ENCODE measurements around the gene MMP15.

DNA sequence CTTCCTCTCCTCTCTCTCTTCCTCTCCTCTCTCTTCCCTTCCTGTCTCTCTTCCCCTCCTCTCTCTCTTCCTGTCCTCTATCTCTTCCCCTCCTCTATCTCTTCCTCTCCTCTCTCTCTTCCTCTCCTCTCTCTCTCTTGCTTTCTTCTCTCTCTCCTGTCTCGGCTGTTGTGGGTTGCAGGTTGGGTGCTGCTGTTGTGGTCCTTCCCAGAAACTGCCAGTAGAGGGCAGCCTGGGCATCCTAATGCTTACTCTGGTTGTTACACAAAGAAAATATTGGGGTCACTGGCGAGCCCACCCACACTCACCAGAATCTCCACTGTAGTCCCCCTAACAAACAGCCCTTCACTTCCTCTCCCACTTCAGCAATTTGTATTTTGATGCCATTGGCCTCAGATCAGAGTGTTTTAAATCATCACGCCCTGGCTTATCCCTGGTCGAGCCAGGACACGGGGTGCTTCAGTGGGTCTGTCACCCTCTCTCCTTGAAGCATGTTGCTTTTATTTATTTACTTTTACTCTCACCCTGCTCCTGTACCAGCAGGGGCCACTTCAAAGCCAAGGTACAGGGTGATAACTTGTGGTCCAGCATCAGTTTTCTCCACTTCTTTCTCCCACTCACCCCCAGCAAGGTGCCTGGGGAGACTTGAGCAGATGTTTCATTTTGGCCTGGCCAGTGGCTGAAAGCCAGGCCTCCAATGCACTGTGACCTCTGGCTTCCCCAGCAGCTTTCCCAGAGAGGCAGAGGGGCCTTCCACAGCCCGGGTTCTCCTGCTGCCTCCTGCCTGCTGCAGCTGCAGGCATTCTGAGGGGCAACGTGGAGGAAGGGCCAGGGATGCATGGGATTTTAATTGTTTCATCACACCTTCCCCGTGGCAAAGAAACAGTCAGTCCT lies 4.7 kb upstream of the MMP15 start:
- TF ChIP-seq POLR2AphosphoS5 (IDR thresholded peaks at IDR 0.05; ENCODE audit: low read depth, low read length) (no peak), POLR2A (IDR thresholded peaks at IDR 0.05; ENCODE audit: low read depth, low read length) (no peak), TAF1 (IDR thresholded peaks at IDR 0.05; ENCODE audit: borderline replicate concordance, low read depth, low read length) (no peak)

All from GM12892 (cell line).